ENCODE measurements around the gene TMPRSS4. TPM values are rescaled to one million over a fixed set of nuclear protein-coding genes. Genes with fewer than 3 reads are reported as not detected.

TMPRSS4 gene
- total RNA-seq, 4 donors from 2014 or later = 142 to 197 (median 161) TPM

DNA sequence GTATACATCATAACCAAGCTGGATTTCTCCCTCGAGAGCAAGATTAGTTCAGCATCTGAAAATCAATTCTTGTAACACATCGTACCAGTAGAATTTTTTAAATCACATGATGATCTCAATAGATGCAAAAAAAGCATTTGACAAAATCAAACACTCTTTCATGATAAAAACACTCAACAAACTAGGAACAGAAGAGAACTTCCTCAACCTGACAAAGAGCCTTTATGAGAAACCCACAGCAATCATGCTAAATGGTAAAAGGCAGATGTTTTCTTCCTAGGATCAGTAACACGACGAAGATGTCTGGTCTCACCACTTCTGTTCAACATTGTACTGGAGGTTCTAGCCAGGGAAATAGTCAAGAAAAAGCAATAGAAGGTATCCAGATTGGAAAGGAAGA is 34.1 kb upstream of the TMPRSS4 start:
- intact Hi-C loops (cut with DNase I) = no loop called here
- Histone ChIP-seq H3K36me3 (no peaks in the 10 kb centered on the region), H3K4me3 (no peak overlapping the region), H3K27me3 (peaks cover 0 to 65% (median 0%) of the 10 kb centered on the region in 4 donors), H3K27ac (no peak overlapping the region), H3K4me1 (peaks cover 0 to 19% (median 12%) of the 10 kb centered on the region in 3 donors), H3K9me3 (no peaks in the 10 kb centered on the region)
- TF ChIP-seq CTCF (IDR thresholded peaks at IDR 0.05) (no peak), POLR2A (IDR thresholded peaks at IDR 0.05) (no peak)
- no peak for DNase-seq
- 79 to 82% methylated on average over 4 of the region's 4 CpGs for WGBS, 2 donors

GRCh38 chr11:118045191-118045590 is 31.7 kb upstream of the TMPRSS4 start:
- 36 to 43% methylated on average over 2 of the region's 2 CpGs for WGBS, 2 donors
- Histone ChIP-seq H3K27ac (no peak overlapping the region), H3K9me3 (no peaks in the 10 kb centered on the region), H3K27me3 (peaks cover 0 to 62% (median 0%) of the 10 kb centered on the region in 4 donors), H3K4me3 (no peak overlapping the region), H3K36me3 (no peaks in the 10 kb centered on the region), H3K4me1 (peaks cover 0 to 19% (median 12%) of the 10 kb centered on the region in 3 donors)
- DNase-seq = no peak
- TF ChIP-seq POLR2A (IDR thresholded peaks at IDR 0.05) (no peak), CTCF (IDR thresholded peaks at IDR 0.05) (no peak)
- intact Hi-C loops (cut with DNase I) = no loop called here

DNA sequence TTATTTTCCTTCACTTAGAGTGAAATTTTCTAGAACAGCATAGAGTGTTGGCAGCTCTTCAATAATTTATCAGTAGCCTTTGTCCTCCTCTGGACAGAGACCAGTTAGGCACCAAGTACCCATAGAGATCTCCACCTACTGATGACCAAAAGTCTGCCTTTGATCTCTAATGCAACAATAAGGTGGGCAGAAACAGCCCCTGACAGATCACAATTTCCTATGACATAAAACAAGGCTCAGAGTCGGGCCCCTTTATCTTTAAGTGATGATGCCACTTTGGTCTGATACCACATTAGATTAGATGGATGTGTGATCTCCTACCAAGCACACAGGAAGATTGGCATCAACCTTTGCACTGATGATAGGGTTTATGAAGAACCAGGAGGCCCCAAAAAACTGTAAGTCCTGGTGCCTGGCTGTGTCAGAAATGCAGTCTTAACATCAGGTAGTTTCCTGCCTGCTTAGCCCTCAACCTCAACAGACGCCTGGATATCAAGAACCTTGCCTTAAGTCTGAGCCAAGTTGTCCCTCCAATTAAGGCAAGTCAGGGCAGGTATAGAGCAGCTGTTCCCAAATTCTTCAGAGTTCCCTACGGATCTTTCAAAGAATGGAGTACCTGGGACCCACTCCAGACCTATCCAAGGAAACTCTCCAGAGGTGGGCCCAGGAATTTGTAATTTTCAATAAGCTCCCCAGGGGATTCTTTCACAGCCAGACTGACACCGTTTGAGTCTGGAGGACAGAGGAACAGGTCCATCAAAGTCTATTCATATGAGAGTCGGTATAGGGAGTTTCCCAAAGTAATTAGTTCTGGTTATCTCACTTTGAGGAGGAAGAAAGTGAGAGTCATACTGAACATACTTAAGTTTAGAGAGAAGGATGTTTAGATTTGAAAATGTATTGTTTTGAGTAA is 30.6 kb upstream of the TMPRSS4 start:
- H3K4me1 ChIP-seq = peaks cover 0 to 19% (median 12%) of the 10 kb centered on the region in 3 donors
- no peak for TF ChIP-seq CTCF (IDR thresholded peaks at IDR 0.05)
- no peak for TF ChIP-seq POLR2A (IDR thresholded peaks at IDR 0.05)
- no peak overlapping the region for H3K4me3 ChIP-seq
- H3K27me3 ChIP-seq = peaks cover 0 to 68% (median 0%) of the 10 kb centered on the region in 4 donors
- 24 to 44% methylated on average over 5 of the region's 5 CpGs for WGBS, 2 donors
- H3K27ac ChIP-seq = no peak overlapping the region
- no peak for DNase-seq
- H3K9me3 ChIP-seq = no peaks in the 10 kb centered on the region
- no peaks in the 10 kb centered on the region for H3K36me3 ChIP-seq
- intact Hi-C loops (cut with DNase I) = no loop called here

- Histone ChIP-seq H3K4me1 (peaks cover 0 to 22% (median 12%) of the 10 kb centered on the region in 3 donors), H3K9me3 (no peaks in the 10 kb centered on the region), H3K27me3 (peaks cover 0 to 64% (median 0%) of the 10 kb centered on the region in 4 donors), H3K36me3 (no peaks in the 10 kb centered on the region), H3K4me3 (no peak overlapping the region), H3K27ac (no peak overlapping the region)
- 78 to 82% methylated on average over 8 of the region's 8 CpGs for WGBS, 2 donors
- no peak for DNase-seq
- intact Hi-C loops (cut with DNase I) = no loop called here
- TF ChIP-seq POLR2A (IDR thresholded peaks at IDR 0.05) = no peak
- no peak for TF ChIP-seq CTCF (IDR thresholded peaks at IDR 0.05)
Measured at GRCh38 chr11:118046964-118047700, 29.7 kb upstream of the TMPRSS4 start.

GRCh38 chr11:118047749-118048148 is 29.1 kb upstream of the TMPRSS4 start:
- Histone ChIP-seq H3K9me3 (no peaks in the 10 kb centered on the region), H3K27me3 (peaks cover 0 to 60% (median 0%) of the 10 kb centered on the region in 4 donors), H3K4me1 (peaks cover 0 to 29% (median 12%) of the 10 kb centered on the region in 3 donors), H3K36me3 (no peaks in the 10 kb centered on the region), H3K27ac (no peak overlapping the region), H3K4me3 (no peak overlapping the region)
- WGBS, 2 donors = 70 to 87% methylated on average over 3 to 4 of the region's 4 CpGs
- intact Hi-C loops (cut with DNase I) = no loop called here
- no peak for DNase-seq
- TF ChIP-seq CTCF (IDR thresholded peaks at IDR 0.05) (no peak), POLR2A (IDR thresholded peaks at IDR 0.05) (no peak)

Measured in esophagus squamous epithelium (tissue), 5 donors.